RWPE2 (cell line): Measurements from ENCODE around the gene SEL1L3.

ENCODE experiments used
- ATAC-seq: fragments of 200-7000 bp; cut with Tn5 transposase; 3 replicates; pipeline ENCODE4 v1.9.1; 2021; ENCODE audit warnings: low read depth
- DNase-seq: peaks from one replicate; pipeline ENCODE4 v3.0.0-alpha.2; 2020; ENCODE audit warnings: low spot score
- H3K27ac ChIP-seq: fragments of 450-650 bp; 2 replicates; pipeline ENCODE4 v1.5.1; 2017; ENCODE audit warnings: mild to moderate bottlenecking; ENCODE audit not compliant: poor library complexity, severe bottlenecking
- H3K27me3 ChIP-seq: fragments of 250-450 bp; sonication (Bioruptor Pico); 2 replicates; pipeline ENCODE4 v1.5.1; 2021; ENCODE audit warnings: mild to moderate bottlenecking, moderate library complexity; ENCODE audit not compliant: insufficient read depth, poor library complexity, severe bottlenecking
- H3K36me3 ChIP-seq: fragments of 250-450 bp; sonication (Bioruptor Pico); 2 replicates; pipeline ENCODE4 v1.5.1; 2020; ENCODE audit warnings: low read depth, mild to moderate bottlenecking, moderate library complexity
- H3K4me1 ChIP-seq: fragments of 250-450 bp; sonication (Bioruptor Pico); 2 replicates; pipeline ENCODE4 v1.5.1; 2021; ENCODE audit warnings: mild to moderate bottlenecking, moderate library complexity; ENCODE audit not compliant: insufficient read depth, poor library complexity, severe bottlenecking
- H3K4me3 ChIP-seq: fragments of 250-450 bp; sonication (Bioruptor Pico); 2 replicates; pipeline ENCODE4 v1.5.1; 2021; ENCODE audit warnings: mild to moderate bottlenecking, moderate library complexity; ENCODE audit not compliant: severe bottlenecking
- H3K9me3 ChIP-seq: fragments of 250-450 bp; sonication (Bioruptor Pico); 2 replicates; pipeline ENCODE4 v1.5.1; 2021; ENCODE audit warnings: mild to moderate bottlenecking, moderate library complexity; ENCODE audit not compliant: severe bottlenecking
- CTCF ChIP-seq: fragments of 450-650 bp; IDR thresholded peaks from one replicate; pipeline ENCODE4 v1.5.1; 2017; ENCODE audit warnings: mild to moderate bottlenecking, moderate library complexity; ENCODE audit not compliant: poor library complexity, severe bottlenecking

SEL1L3 gene

GRCh38 chr4:25856756-25857155, 6.0 kb downstream of the SEL1L3 start:
- Histone ChIP-seq H3K27ac (no peak overlapping the region), H3K4me1 (peaks cover 8% of the 10 kb centered on the region), H3K36me3 (no peaks in the 10 kb centered on the region), H3K27me3 (no peaks in the 10 kb centered on the region), H3K9me3 (peaks cover 1% of the 10 kb centered on the region), H3K4me3 (no peak overlapping the region)
- no peak for TF ChIP-seq CTCF
- ATAC-seq (no peak), DNase-seq (no peak)

DNA sequence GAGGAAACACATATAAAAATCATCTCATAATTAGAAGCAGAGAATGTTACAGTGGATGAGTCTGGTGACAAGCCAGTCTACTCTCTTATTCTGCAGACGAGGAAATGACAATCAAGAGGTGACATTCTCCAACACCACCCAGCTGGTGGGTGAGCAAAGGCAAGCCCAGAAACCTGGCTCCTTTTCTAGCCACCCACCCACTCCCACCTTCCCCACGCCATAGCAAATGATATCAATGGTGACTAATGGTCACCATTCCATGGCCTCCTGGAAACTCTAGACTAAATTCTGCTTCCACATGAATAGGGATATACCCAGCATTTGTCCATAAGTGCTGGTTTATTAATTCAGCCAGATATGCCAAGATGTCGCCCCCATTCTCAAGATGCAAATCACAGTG, 10.7 kb downstream of the SEL1L3 start:
- H3K9me3 ChIP-seq: no peaks in the 10 kb centered on the region
- H3K4me3 ChIP-seq: no peak overlapping the region
- no peak overlapping the region for H3K27ac ChIP-seq
- no peaks in the 10 kb centered on the region for H3K4me1 ChIP-seq
- no peak for DNase-seq
- TF ChIP-seq CTCF: no peak
- H3K36me3 ChIP-seq: no peaks in the 10 kb centered on the region
- no peaks in the 10 kb centered on the region for H3K27me3 ChIP-seq
- no peak for ATAC-seq

- H3K4me1 ChIP-seq: no peaks in the 10 kb centered on the region
Observed at GRCh38 chr4:25847329-25847728, 15.5 kb downstream of the SEL1L3 start.

DNA sequence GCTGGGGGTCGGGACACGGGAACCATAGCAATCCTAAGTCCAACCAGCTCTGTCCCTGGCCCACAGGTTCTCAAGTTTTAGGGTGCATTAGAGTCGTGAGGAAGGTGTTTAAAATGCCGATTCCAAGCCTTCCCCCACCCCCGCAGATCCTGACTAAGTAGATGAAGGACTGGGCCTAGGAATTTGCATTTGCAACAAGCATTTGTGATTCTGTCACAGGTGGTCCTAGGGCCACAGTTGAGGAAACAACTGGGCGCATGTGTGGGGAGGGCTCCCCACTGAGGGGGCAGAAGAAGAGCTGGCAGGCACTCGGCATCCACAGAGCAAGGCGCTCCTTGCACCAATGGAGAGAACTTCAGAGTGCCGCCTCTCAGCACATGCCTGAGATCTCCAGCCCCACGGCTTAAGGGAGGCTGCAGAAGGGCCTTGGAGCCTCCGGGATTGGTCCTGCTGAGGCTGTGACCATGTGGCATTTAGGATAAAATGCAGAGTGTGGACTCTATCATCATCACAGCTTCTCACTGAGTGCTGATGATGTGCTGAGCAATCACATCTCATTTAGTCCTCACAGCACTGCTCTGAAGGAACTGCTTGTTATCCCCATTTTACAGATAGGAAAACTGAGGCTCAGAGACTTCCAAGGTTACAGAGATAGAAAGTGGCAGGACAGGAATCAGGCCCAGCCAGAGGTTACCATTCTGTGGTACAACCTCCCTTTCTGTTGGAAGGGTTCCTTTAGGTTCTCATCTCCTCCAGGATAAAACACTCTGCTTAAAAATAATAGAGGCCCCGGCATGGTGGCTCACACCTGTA, 16.7 kb downstream of the SEL1L3 start:
- no peaks in the 10 kb centered on the region for H3K4me1 ChIP-seq
- H3K27ac ChIP-seq: no peak overlapping the region
- ATAC-seq (no peak), DNase-seq (no peak)
- H3K4me3 ChIP-seq: no peak overlapping the region
- TF ChIP-seq CTCF: no peak
- no peaks in the 10 kb centered on the region for H3K27me3 ChIP-seq
- H3K9me3 ChIP-seq: no peaks in the 10 kb centered on the region
- H3K36me3 ChIP-seq: 0 out of 2 replicates have a peak, but pooled peaks cover 4% of the 10 kb centered on the region

More at GRCh38 chr4:25847329-25847728, 15.5 kb downstream of the SEL1L3 start:
- H3K27me3 ChIP-seq: no peaks in the 10 kb centered on the region
- no peak for TF ChIP-seq CTCF
- no peaks in the 10 kb centered on the region for H3K9me3 ChIP-seq
- H3K4me3 ChIP-seq: no peak overlapping the region
- H3K36me3 ChIP-seq: 0 out of 2 replicates have a peak, but pooled peaks cover 4% of the 10 kb centered on the region
- no peak overlapping the region for H3K27ac ChIP-seq
- ATAC-seq: no peak
- no peak for DNase-seq
